ENCODE data around the gene ENGASE.

Gene ENGASE

DNA sequence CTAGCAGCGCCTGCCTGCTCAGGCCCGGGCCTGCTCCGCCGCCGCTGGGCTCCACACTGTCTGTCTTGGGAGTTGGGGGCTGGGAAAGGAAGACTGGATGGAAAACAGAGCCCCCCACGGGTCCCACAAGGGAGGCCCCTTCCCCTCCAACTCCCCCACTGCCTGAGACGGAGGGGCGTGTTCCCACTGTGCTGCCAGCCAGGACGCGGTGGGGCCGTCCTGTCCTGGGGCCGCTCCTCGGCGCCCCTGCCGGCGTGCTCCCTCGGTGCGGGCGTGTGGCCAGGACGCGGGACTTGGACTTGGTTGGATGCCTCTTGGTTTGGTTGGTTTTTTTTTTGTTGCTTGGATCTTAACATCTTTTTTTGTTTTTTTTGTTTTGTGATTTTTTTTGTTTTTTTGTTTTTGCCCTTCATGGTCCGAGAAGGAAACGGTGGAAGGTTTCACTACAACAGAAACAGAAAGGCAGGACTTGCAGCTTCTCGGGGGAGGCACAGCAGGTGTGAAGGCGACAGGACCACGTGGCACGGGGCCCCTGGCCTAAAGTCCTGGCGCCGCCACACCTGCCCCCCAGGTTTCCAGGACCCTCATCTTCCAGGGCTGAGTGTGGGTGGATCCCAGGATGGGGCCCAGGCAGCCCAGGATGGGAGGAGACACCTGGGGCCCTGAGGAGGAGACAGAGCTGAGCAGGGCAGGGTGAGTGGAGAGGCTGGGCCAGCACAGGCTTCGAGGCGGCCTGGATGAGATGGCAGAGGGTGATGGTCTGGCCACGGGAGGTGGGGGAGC, 16.0 kb downstream of the ENGASE start:
- in situ Hi-C loops (cut with MboI; ENCODE audit: low sequenced_read_pairs), result no loop called here

- in situ Hi-C loops (cut with MboI; ENCODE audit: low sequenced_read_pairs), result no loop called here
Observed at GRCh38 chr17:79091226-79091670, 16.6 kb downstream of the ENGASE start.

GRCh38 chr17:79092567-79092966, 17.9 kb downstream of the ENGASE start:
- in situ Hi-C loops (cut with MboI; ENCODE audit: low sequenced_read_pairs), result no loop called here

DNA sequence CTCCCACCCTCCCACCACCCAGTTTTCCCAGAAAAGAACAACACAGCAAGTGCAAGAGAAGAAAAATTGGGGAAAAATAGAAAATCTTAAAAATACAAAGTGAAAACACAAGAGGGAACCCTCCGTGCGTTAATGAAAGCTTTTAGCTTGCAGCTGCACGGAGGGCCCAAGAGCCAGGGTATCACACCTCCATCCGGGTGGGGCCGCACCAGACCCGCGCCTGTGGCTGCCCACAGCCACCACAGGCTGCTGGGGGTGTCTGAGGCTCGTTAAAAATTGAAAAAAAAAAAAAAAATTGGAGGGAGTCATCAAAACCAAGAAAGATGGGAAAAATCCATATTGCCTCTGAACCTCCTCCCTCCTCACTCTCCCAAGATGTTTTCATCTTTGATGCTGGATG, 18.6 kb downstream of the ENGASE start:
- in situ Hi-C loops (cut with MboI; ENCODE audit: low sequenced_read_pairs), result no loop called here

DNA sequence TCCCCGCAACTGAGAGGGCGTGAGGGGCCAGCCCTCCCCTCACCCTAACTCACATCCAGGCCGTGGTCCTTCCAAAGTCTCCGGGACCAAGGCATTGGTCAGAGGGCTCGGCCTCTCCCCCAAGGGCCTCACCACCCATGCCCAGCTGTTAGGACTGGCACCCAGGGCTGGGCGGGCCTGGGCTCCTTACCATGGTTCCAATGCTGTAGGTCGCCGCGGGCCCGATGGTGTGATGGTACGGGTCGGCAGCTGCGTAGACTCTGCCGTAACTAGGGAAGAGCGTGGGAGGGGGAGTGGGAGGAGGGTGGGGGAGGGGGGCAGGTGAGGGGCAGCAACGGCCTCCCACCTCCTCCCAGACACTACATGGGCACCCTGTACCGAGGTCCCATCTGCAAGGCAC, 19.6 kb downstream of the ENGASE start:
- in situ Hi-C loops (cut with MboI; ENCODE audit: low sequenced_read_pairs), result no loop called here

- in situ Hi-C loops (cut with MboI; ENCODE audit: low sequenced_read_pairs), result no loop called here
Observed at GRCh38 chr17:79095345-79096055, 20.9 kb downstream of the ENGASE start.

DNA sequence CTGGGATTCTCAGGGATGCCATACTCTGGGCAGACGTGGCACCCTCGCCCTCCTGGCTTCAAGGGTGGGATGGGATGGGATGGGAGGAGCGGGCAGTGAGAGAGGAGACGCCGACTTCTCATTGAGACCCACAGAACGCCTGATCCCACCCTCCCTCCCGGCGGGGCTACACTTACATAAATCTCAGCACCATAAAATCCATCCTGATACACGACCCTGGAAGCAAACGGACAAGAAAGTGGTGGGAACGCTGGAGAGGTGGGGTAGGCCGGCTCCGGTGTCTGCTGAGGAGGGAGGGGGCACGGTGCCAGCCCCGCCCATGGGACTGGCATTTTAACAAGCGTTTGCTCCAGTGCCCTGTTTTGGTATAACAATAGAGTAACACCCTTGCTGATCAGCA, 21.9 kb downstream of the ENGASE start:
- in situ Hi-C loops (cut with MboI; ENCODE audit: low sequenced_read_pairs), result no loop called here

DNA sequence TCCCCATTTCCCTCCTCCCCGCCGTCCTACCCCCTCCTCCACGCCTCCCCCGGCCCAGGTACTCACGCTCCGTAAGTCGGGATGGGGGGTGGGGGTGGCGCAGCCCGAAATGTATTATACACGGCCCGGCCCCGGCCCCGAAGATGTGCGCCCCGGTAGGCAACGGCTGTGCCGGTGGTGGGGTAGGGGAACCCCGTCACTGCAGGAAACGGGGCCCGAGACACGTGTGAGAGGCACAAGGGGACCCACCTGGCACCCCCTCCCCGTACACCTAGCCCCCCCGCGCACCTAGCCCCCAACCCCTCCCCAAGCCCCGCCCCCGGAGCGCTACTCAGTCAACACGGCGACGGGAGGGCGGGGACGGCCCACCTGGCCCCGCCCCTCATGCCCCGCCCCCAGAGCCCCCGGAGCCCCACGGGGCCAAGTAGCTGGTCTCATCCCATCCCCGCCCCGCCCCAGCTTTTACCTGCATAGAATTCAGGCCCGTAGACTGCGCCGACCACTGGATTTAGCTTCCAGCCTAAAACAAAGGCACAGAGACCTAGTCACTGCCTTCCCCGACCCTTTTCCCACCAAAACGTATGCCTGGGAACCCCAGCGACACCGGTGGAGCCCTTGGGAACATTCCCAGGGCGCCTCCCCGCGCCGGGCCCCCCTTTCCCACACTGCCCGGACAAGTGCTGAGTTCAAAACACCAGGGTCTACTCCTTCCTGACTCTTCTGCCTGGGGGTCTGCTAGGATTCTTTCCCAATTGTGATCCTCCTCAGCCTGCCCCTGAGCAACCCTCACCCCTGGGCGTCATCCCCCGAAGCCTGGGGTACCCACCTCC, 22.8 kb downstream of the ENGASE start:
- in situ Hi-C loops (cut with MboI; ENCODE audit: low sequenced_read_pairs), result no loop called here

GRCh38 chr17:79098282-79098867, 23.8 kb downstream of the ENGASE start:
- in situ Hi-C loops (cut with MboI; ENCODE audit: low sequenced_read_pairs), result no loop called here

DNA sequence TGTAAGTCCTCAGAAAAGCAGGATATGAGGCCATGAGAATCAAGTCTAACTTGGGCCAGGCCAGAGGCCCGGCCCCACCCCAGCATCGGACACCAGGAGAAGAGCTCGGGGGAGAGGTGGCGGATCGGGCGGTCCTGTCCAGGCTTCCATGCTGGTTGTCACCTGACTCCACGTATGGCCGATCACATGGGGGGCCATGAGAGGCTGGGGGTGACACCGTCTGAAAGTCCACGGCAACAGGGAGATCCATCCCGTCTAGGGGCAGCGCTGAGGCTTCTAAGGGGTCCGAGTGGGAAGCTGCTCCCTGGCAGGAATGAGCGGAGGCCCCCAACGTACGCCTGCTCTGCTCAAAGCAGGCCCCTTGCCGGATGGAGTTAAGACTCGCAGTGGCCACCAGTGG, 25.8 kb downstream of the ENGASE start:
- in situ Hi-C loops (cut with MboI; ENCODE audit: low sequenced_read_pairs), result no loop called here

GRCh38 chr17:79101111-79101673, 26.6 kb downstream of the ENGASE start:
- in situ Hi-C loops (cut with MboI; ENCODE audit: low sequenced_read_pairs), result no loop called here

GRCh38 chr17:79102214-79102613, 27.6 kb downstream of the ENGASE start:
- in situ Hi-C loops (cut with MboI; ENCODE audit: low sequenced_read_pairs), result no loop called here

GRCh38 chr17:79104898-79105600, 30.4 kb downstream of the ENGASE start:
- in situ Hi-C loops (cut with MboI; ENCODE audit: low sequenced_read_pairs), result no loop called here

DNA sequence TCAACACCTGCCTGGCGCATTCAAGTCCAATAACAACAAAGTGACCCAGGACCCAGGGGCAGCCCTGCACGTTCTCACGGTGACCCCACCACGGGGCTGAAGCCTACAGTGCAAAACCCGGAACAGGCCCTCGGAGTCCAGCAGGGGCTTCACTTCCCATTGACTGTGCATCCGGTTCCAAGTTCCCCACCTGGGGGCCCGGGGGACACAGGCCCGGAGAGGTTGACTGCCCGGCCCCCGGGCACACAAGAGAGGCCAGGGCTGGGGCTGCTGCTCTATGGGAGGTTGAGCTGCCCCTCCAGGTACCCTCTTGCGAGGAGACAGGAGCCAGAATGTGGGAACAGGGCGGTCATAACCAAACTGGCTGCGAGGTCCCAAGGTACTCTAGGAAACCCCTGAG, 31.3 kb downstream of the ENGASE start:
- in situ Hi-C loops (cut with MboI; ENCODE audit: low sequenced_read_pairs), result no loop called here

DNA sequence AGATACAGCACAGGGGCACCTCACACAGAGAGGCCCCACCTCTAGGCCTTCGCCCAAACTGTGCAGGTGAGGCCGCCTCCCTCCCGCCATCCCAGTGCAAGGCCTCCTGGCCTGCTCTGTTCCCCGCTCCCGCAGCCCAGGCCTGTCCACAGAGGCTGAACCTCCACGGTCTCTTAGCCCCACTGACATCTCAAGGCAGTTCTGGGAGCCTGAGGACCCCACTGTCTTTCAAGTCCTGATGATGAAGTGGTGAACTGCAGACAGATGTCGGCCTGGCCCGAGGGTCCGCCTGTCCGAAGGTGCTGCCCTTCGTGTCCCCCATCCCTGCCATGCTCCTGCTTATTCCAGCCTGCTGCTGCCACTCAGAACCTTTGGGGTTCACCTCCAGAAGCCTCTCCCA, 32.3 kb downstream of the ENGASE start:
- in situ Hi-C loops (cut with MboI; ENCODE audit: low sequenced_read_pairs), result no loop called here

- in situ Hi-C loops (cut with MboI; ENCODE audit: low sequenced_read_pairs), result no loop called here
Observed at GRCh38 chr17:79107499-79108231, 33.0 kb downstream of the ENGASE start.

- in situ Hi-C loops (cut with MboI; ENCODE audit: low sequenced_read_pairs), result no loop called here
Observed at GRCh38 chr17:79108232-79108850, 33.7 kb downstream of the ENGASE start.

DNA sequence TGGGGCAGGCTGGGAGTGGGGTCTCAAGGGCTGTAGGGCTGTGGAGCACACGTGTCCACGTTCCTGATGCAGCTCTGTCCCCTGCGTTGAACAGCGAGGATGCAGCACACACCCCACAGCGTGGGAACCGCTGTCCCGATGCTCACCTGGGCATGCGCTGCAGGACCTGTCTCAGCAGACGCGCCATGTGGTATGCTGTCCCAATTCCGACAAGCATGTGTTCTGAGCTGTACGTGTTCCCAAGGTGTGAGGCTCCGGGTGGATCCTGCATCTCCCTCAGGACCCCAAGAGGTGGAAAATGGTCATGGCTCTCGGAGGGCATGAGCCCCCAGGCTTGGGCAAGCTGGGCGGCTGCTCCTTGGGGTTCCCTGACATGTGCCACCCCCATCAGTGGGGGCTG, 34.2 kb downstream of the ENGASE start:
- in situ Hi-C loops (cut with MboI; ENCODE audit: low sequenced_read_pairs), result no loop called here

DNA sequence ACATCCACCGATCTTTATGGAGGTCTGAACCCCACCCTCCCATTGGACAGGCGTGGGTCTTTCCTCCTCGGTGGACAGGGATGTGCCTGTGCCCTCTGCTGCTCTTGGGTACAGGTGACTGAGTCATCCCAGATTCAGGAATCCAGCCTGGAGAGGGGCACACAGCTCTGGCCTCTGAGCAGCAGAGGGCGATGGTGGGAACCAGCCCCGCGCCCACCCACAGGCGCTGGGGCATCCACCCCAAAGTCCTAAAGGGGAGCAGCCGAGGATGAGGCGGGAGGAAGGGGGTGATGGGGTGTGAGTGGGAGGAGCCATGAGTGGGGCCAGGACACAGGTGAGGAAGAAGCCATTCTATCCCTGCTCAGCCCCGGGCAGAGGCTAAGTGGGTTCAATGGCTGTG, 35.0 kb downstream of the ENGASE start:
- in situ Hi-C loops (cut with MboI; ENCODE audit: low sequenced_read_pairs), result no loop called here
